Measurements from ENCODE around the gene SREBF1. TPM values are rescaled to one million over a fixed set of nuclear protein-coding genes. Genes with fewer than 3 reads are reported as not detected.

SREBF1 gene
- total RNA-seq, 1 experiment from 2014 or later, result 360 TPM

GRCh38 chr17:17784657-17785267 is 52.0 kb downstream of the SREBF1 start:
- Histone ChIP-seq H3K9me3 (ENCODE audit: insufficient read depth, low read depth) (no peaks in the 10 kb centered on the region), H3K36me3 (ENCODE audit: low read depth) (no peaks in the 10 kb centered on the region), H2AFZ (no peak overlapping the region), H3K9me2 (ENCODE audit: insufficient read depth) (no peaks in the 10 kb centered on the region), H3K4me3 (no peak overlapping the region), H3K4me1 (replicated peaks; ENCODE audit: insufficient read depth) (peaks cover 16% of the 10 kb centered on the region), H3F3A (ENCODE audit: insufficient read depth, low read depth) (peaks cover 18% of the 10 kb centered on the region; the same call in 1 of the 2 replicates), H3K27ac (no peak overlapping the region), H3K27me3 (ENCODE audit: insufficient read depth, low read depth) (no peaks in the 10 kb centered on the region), H3K79me2 (ENCODE audit: low read depth) (peaks cover 33% of the 10 kb centered on the region), H4K20me1 (ENCODE audit: insufficient read depth) (peaks cover 83% of the 10 kb centered on the region), H3K4me2 (no peak overlapping the region)
- no TSS peak for BruUV-seq (replicated peaks)
- no peak for DNase-seq
- POLR2A ChIA-PET (ENCODE audit: unreplicated experiment), result interaction anchor here (0.6 kb wide), 1 partner anchor 56 kb away, joined by 12 read pairs; no protein-coding TSS in a partner anchor
- intact Hi-C loops (cut with micrococcal nuclease; ENCODE audit: unreplicated experiment), result no loop called here
- CTCF ChIA-PET, result no interaction called here
- TF ChIP-seq EZH2 (IDR thresholded peaks at IDR 0.05; ENCODE audit: low read depth) (no peak), CTCF (conservative IDR thresholded peaks at IDR 0.05) (peak; percentile 36; the same call in 1 of the 2 replicates)

- TF ChIP-seq CTCF (conservative IDR thresholded peaks at IDR 0.05), result no peak
- H3K27ac ChIP-seq, result no peak overlapping the region
- DNase-seq, result no peak
- H3K79me2 ChIP-seq (ENCODE audit: low read depth), result peaks cover 33% of the 10 kb centered on the region
- POLR2A ChIA-PET (ENCODE audit: unreplicated experiment), result interaction anchor here (0.6 kb wide), 2 partner anchors 56 to 188 kb away, joined by 3 to 12 read pairs; partner anchors contain the start of gene TOM1L2
- H3K27me3 ChIP-seq (ENCODE audit: insufficient read depth, low read depth), result no peaks in the 10 kb centered on the region
- H3K4me2 ChIP-seq, result peak overlapping the region; percentile 62; the same call in 1 of the 2 replicates
- H3K4me3 ChIP-seq, result no peak overlapping the region
- BruUV-seq (replicated peaks), result no TSS peak
- H3K9me2 ChIP-seq (ENCODE audit: insufficient read depth), result no peaks in the 10 kb centered on the region
- peaks cover 18% of the 10 kb centered on the region; the same call in 1 of the 2 replicates for H3F3A ChIP-seq (ENCODE audit: insufficient read depth, low read depth)
- intact Hi-C loops (cut with micrococcal nuclease; ENCODE audit: unreplicated experiment), result loop anchor here (2.0 kb wide), 1 partner anchor 99 kb away; no protein-coding TSS in a partner anchor
- peaks cover 79% of the 10 kb centered on the region for H4K20me1 ChIP-seq (ENCODE audit: insufficient read depth)
- no peak overlapping the region for H2AFZ ChIP-seq
- no peaks in the 10 kb centered on the region for H3K9me3 ChIP-seq (ENCODE audit: insufficient read depth, low read depth)
- CTCF ChIA-PET, result no interaction called here
- H3K36me3 ChIP-seq (ENCODE audit: low read depth), result no peaks in the 10 kb centered on the region
- peaks cover 16% of the 10 kb centered on the region for H3K4me1 ChIP-seq (replicated peaks; ENCODE audit: insufficient read depth)
Measured at GRCh38 chr17:17783825-17784656, 52.7 kb downstream of the SREBF1 start.

DNA sequence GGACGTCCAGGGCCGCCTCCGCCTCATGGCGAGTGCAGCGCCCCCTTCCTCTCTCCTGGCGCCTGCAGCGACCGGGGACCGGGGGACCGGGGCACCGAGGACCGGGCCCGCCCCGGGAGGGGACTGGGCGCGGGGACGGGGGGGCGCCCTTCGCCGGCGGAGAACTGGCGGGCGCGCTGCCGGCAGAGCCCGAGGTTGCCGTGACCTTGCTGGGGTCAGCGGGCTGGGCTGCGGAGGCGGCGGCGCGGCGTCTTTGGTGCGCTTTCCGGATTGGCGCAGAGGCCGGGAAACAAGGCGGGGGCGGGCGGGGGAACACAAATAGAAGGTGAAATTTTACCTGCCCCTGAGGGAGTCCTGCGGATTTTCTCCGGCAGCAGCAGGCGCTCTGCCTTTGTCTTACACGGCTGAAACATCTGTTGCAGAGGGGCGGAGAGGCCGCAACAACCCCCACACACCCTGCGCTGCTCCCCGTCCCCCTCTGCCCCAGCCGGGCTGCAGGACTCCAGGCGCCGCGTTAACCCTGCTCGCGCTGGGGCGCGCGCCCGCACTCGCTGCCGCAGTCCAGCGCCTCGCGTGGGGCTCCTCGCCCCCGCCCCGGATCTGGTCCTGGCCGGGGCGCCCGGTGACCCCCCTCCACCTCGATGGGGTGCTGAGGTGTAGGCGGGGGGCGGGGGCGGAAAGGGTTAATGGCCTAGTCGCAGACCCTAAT is 53.5 kb downstream of the SREBF1 start:
- no peaks in the 10 kb centered on the region for H3K9me2 ChIP-seq (ENCODE audit: insufficient read depth)
- no peak for TF ChIP-seq EZH2 (IDR thresholded peaks at IDR 0.05; ENCODE audit: low read depth)
- TF ChIP-seq CTCF (conservative IDR thresholded peaks at IDR 0.05), result no peak
- H3K27me3 ChIP-seq (ENCODE audit: insufficient read depth, low read depth), result no peaks in the 10 kb centered on the region
- peaks cover 77% of the 10 kb centered on the region for H4K20me1 ChIP-seq (ENCODE audit: insufficient read depth)
- peak in 1 of 2 experiments; percentile 70 for DNase-seq
- H3K79me2 ChIP-seq (ENCODE audit: low read depth), result peaks cover 33% of the 10 kb centered on the region
- H3K4me3 ChIP-seq, result peak overlapping the region; percentile 31; the same call in 1 of the 2 replicates
- peaks cover 16% of the 10 kb centered on the region for H3K4me1 ChIP-seq (replicated peaks; ENCODE audit: insufficient read depth)
- no peaks in the 10 kb centered on the region for H3K9me3 ChIP-seq (ENCODE audit: insufficient read depth, low read depth)
- no peak overlapping the region for H2AFZ ChIP-seq
- ChIA-PET CTCF (no interaction called here), POLR2A (ENCODE audit: unreplicated experiment) (interaction anchor here (0.6 kb wide), 1 partner anchor 189 kb away, joined by 3 read pairs; the partner anchor contains the start of gene TOM1L2)
- no peaks in the 10 kb centered on the region for H3K36me3 ChIP-seq (ENCODE audit: low read depth)
- no TSS peak for BruUV-seq (replicated peaks)
- intact Hi-C loops (cut with micrococcal nuclease; ENCODE audit: unreplicated experiment), result loop anchor here (2.0 kb wide), 1 partner anchor 98 kb away; no protein-coding TSS in a partner anchor
- H3K4me2 ChIP-seq, result peak overlapping the region; percentile 62
- H3K27ac ChIP-seq, result no peak overlapping the region
- peaks cover 18% of the 10 kb centered on the region; the same call in 1 of the 2 replicates for H3F3A ChIP-seq (ENCODE audit: insufficient read depth, low read depth)
